Neuronal stem cell (in vitro differentiated cells): ENCODE results near the gene CLDN17.

ENCODE experiments used
- DNase-seq: peaks from one replicate; pipeline ENCODE4 v3.0.0-alpha.2; 2013; ENCODE audit warnings: low spot score
- H2AFZ ChIP-seq: one replicate; pipeline ENCODE4 v1.6.1; 2013; ENCODE audit warnings: mild to moderate bottlenecking, low read length, inconsistent platforms
- H2AK5ac ChIP-seq: 2 replicates; pipeline ENCODE4 v1.6.1; 2013; ENCODE audit warnings: low read depth, mild to moderate bottlenecking, inconsistent platforms, low read length, moderate library complexity, mixed read lengths
- H2BK120ac ChIP-seq: 2 replicates; pipeline ENCODE4 v1.6.1; 2013; ENCODE audit warnings: low read depth, mild to moderate bottlenecking, inconsistent platforms, low read length, moderate library complexity, mixed read lengths
- H2BK12ac ChIP-seq: one replicate; pipeline ENCODE4 v1.6.1; 2013; ENCODE audit warnings: low read length, inconsistent platforms
- H2BK15ac ChIP-seq: 2 replicates; pipeline ENCODE4 v1.6.1; 2013; ENCODE audit warnings: mild to moderate bottlenecking, low read length, inconsistent platforms, mixed read lengths
- H2BK5ac ChIP-seq: one replicate; pipeline ENCODE4 v1.6.1; 2013; ENCODE audit warnings: inconsistent platforms, mild to moderate bottlenecking, low read length, moderate library complexity
- H3K14ac ChIP-seq: one replicate; pipeline ENCODE4 v1.6.1; 2013; ENCODE audit warnings: low read length, inconsistent platforms
- H3K18ac ChIP-seq: 2 replicates; pipeline ENCODE4 v1.6.1; 2013; ENCODE audit warnings: low read length, inconsistent platforms
- H3K23ac ChIP-seq: 2 replicates; pipeline ENCODE4 v1.6.1; 2013; ENCODE audit warnings: low read depth, mild to moderate bottlenecking, mixed read lengths, low read length, inconsistent platforms; ENCODE audit not compliant: poor library complexity
- H3K27ac ChIP-seq: replicated peaks from 3 replicates; pipeline ENCODE4 v1.5.1; 2013; ENCODE audit warnings: low read length, inconsistent platforms
- H3K27me3 ChIP-seq, 3 experiments: 2 replicates each; pipeline ENCODE4 v1.6.1; 2013; ENCODE audit warnings: low read length in 3 of 3, mild to moderate bottlenecking in 2 of 3, inconsistent platforms in 1 of 3, low read depth in 1 of 3, mixed read lengths in 1 of 3, moderate library complexity in 1 of 3; ENCODE audit not compliant: control insufficient read depth in 3 of 3, insufficient read depth in 3 of 3
- H3K36me3 ChIP-seq, 2 donors: replicated peaks in 1 of 2; 2 replicates each; pipeline ENCODE4 v1.6.1; 2013; ENCODE audit warnings: low read length in 2 of 2; ENCODE audit not compliant: control insufficient read depth in 2 of 2, insufficient read depth in 2 of 2
- H3K4ac ChIP-seq: 2 replicates; pipeline ENCODE4 v1.6.1; 2013; ENCODE audit warnings: inconsistent platforms, mild to moderate bottlenecking, low read length, moderate library complexity
- H3K4me1 ChIP-seq, 2 donors: 1 replicate in 1 of 2; 2 replicates in 1 of 2; pipeline ENCODE4 v1.6.1; 2013; ENCODE audit warnings: low read length in 2 of 2, low read depth in 1 of 2; ENCODE audit not compliant: control insufficient read depth in 2 of 2, insufficient read depth in 1 of 2
- H3K4me2 ChIP-seq: one replicate; pipeline ENCODE4 v1.6.1; 2013; ENCODE audit warnings: mild to moderate bottlenecking, low read length, inconsistent platforms; ENCODE audit not compliant: insufficient read depth, poor library complexity, severe bottlenecking
- H3K4me3 ChIP-seq, 2 donors: 2 replicates each; pipeline ENCODE4 v1.5.1; 2013; ENCODE audit warnings: low read length in 2 of 2, mild to moderate bottlenecking in 2 of 2, inconsistent platforms in 1 of 2, moderate library complexity in 1 of 2
- H3K79me1 ChIP-seq: one replicate; pipeline ENCODE4 v1.6.1; 2013; ENCODE audit warnings: low read depth, mild to moderate bottlenecking, inconsistent platforms, low read length, moderate library complexity
- H3K9ac ChIP-seq: one replicate; pipeline ENCODE4 v1.6.1; 2013; ENCODE audit warnings: mild to moderate bottlenecking, low read depth, low read length, inconsistent platforms; ENCODE audit not compliant: poor library complexity
- H3K9me3 ChIP-seq, 2 donors: replicated peaks in 1 of 2; 2 replicates each; pipeline versions ENCODE3 to v1.6.1; 2013; ENCODE audit warnings: low read length in 2 of 2, mild to moderate bottlenecking in 2 of 2, inconsistent platforms in 1 of 2, low read depth in 1 of 2, mixed read lengths in 1 of 2, moderate library complexity in 1 of 2; ENCODE audit not compliant: control insufficient read depth in 2 of 2, insufficient read depth in 1 of 2
- H4K8ac ChIP-seq: one replicate; pipeline ENCODE4 v1.6.1; 2013; ENCODE audit warnings: low read depth, mild to moderate bottlenecking, inconsistent platforms, low read length, moderate library complexity
- H4K91ac ChIP-seq: one replicate; pipeline ENCODE4 v1.6.1; 2013; ENCODE audit warnings: low read length, low read depth, mild to moderate bottlenecking, inconsistent platforms; ENCODE audit not compliant: poor library complexity
- WGBS, 2 donors: extraction: QIAGEN DNeasy Blood & Tissue Kit; methylation state at CpG; one replicate each; pipeline ENCODE4 v1.1.7; 2013; ENCODE audit warnings: missing lambda C conversion rate in 2 of 2, mixed read lengths in 1 of 2; ENCODE audit not compliant: insufficient read length in 2 of 2, insufficient replicate concordance in 1 of 2; ENCODE audit errors: extremely low coverage in 2 of 2; 5-methylcytosine and 5-hydroxymethylcytosine counted together

The CLDN17 gene

DNA sequence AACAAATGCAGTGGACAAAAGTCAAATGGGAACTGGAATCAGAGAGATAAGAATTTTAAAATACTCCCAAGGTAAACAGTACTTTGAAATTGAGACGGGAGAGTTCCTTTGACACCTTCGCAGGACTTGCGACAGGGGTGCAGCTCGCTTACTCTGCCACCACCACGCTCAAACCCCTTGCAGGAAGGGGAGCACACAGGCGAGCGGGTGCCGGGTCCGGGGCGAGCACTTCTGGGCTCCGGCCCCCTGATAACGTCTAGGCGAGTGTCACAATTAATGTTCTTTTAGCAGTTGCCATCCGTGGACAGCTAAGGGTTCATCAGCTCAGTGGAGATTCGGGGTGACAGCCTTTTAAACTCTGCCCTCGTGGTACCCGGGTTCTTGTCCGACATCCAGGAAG, 37.4 kb downstream of the CLDN17 start:
- Histone ChIP-seq H3K9ac (no peak overlapping the region), H2BK15ac (no peak overlapping the region), H4K8ac (no peak overlapping the region), H2AFZ (no peak overlapping the region), H2BK120ac (no peak overlapping the region), H3K27me3 (no peaks in the 10 kb centered on the region), H2BK5ac (no peak overlapping the region), H2BK12ac (no peak overlapping the region), H3K27ac (no peak overlapping the region), H2AK5ac (no peak overlapping the region), H4K91ac (no peak overlapping the region), H3K23ac (no peak overlapping the region), H3K79me1 (no peaks in the 10 kb centered on the region), H3K4me1 (no peaks in the 10 kb centered on the region), H3K4me2 (no peak overlapping the region), H3K4ac (no peak overlapping the region), H3K36me3 (no peaks in the 10 kb centered on the region), H3K14ac (no peak overlapping the region), H3K9me3 (peaks cover 0 to 2% of the 10 kb centered on the region in 2 donors), H3K4me3 (no peak overlapping the region), H3K18ac (no peak overlapping the region)
- no peak for DNase-seq
- no CpG with 5 or more reads among the region's 18 CpGs for WGBS, 2 donors

DNA sequence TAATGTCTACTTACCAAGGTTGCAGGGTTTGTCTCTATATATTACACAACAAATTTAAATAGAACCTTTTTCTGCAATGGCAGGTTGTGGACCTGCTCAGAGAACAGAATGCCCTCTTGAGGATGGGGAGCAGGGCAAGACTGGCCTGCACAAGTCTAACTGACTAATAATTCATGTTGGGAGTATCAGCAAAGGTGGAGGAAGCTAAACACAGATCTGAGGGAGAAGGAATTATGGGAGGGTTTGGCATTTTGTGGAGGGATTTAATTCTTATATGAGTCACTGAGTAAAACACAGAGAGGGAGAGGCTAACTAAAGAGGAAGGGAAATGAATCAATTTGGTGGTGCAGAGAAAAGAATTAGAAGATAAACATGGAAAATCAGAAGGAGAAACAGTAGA, 40.0 kb downstream of the CLDN17 start:
- Histone ChIP-seq H2BK12ac (no peak overlapping the region), H3K4me3 (no peak overlapping the region), H2BK120ac (no peak overlapping the region), H3K14ac (no peak overlapping the region), H2AFZ (no peak overlapping the region), H3K27me3 (no peaks in the 10 kb centered on the region), H2BK5ac (no peak overlapping the region), H2BK15ac (no peak overlapping the region), H3K4me1 (no peaks in the 10 kb centered on the region), H3K9ac (no peak overlapping the region), H3K18ac (no peak overlapping the region), H4K91ac (no peak overlapping the region), H3K27ac (no peak overlapping the region), H3K9me3 (peaks cover 0 to 2% of the 10 kb centered on the region in 2 donors), H3K36me3 (no peaks in the 10 kb centered on the region), H4K8ac (no peak overlapping the region), H2AK5ac (no peak overlapping the region), H3K4ac (no peak overlapping the region), H3K23ac (no peak overlapping the region), H3K4me2 (no peak overlapping the region), H3K79me1 (no peaks in the 10 kb centered on the region)
- no peak for DNase-seq

DNA sequence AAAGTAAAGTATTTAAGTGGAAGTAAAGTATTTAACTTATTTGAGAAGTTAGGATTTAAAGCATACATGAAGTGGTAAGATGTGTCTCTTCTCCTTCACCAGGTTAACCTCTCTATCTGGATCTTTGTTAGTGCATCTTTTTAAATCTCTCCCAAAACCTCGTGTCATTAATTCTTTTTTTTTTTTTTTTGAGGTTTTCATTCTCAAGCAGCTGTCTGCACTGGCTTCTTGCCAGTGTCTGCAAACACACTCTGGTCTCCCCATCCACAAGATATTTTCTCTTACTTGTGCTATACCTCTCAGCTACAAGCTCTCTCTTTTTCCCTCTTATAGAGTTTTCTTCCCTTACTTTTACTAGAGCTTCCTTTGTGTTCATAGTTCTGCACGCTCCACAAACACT, 49.0 kb downstream of the CLDN17 start:
- Histone ChIP-seq H3K4me3 (no peak overlapping the region), H3K9ac (no peak overlapping the region), H2AFZ (no peak overlapping the region), H3K27ac (no peak overlapping the region), H2BK5ac (no peak overlapping the region), H3K14ac (no peak overlapping the region), H3K4me1 (no peaks in the 10 kb centered on the region), H3K27me3 (no peaks in the 10 kb centered on the region), H3K9me3 (no peaks in the 10 kb centered on the region), H2BK15ac (no peak overlapping the region), H3K4ac (no peak overlapping the region), H3K4me2 (no peak overlapping the region), H3K18ac (no peak overlapping the region), H2BK120ac (no peak overlapping the region), H4K8ac (no peak overlapping the region), H3K23ac (no peak overlapping the region), H2AK5ac (no peak overlapping the region), H3K36me3 (no peaks in the 10 kb centered on the region), H3K79me1 (no peaks in the 10 kb centered on the region), H2BK12ac (no peak overlapping the region), H4K91ac (no peak overlapping the region)
- no CpG with 5 or more reads among the region's 2 CpGs for WGBS, 2 donors
- DNase-seq: no peak

DNA sequence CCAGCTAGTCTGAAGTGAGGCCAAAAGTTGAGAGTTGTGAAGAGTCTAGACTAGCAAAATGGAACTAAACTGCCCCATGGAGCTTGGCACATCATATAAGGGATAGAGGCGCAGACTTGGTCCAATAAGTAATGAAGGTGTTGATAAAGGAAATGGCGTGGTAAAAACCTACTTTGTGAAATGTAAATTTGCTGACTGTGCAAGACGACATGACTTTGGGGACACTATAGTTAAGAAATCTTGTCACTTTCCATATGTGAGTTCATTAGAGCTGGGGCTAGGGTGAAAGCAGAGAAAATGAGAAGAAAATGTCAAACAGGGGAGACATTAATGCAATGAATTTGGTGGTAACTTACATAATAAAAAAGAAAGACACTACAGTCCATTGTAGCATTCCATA, 50.1 kb downstream of the CLDN17 start:
- no peak for DNase-seq
- no peaks in the 10 kb centered on the region for H3K9me3 ChIP-seq
- no peak overlapping the region for H4K8ac ChIP-seq
- H3K14ac ChIP-seq: no peak overlapping the region
- no peak overlapping the region for H3K27ac ChIP-seq
- no peak overlapping the region for H2AFZ ChIP-seq
- no peak overlapping the region for H3K18ac ChIP-seq
- H2BK15ac ChIP-seq: no peak overlapping the region
- no peaks in the 10 kb centered on the region for H3K36me3 ChIP-seq
- no CpG with 5 or more reads among the region's 3 CpGs for WGBS, 2 donors
- H3K27me3 ChIP-seq: no peaks in the 10 kb centered on the region
- no peak overlapping the region for H4K91ac ChIP-seq
- H3K23ac ChIP-seq: no peak overlapping the region
- no peak overlapping the region for H3K4me2 ChIP-seq
- no peaks in the 10 kb centered on the region for H3K79me1 ChIP-seq
- H2AK5ac ChIP-seq: no peak overlapping the region
- H3K9ac ChIP-seq: no peak overlapping the region
- no peak overlapping the region for H3K4me3 ChIP-seq
- no peak overlapping the region for H2BK5ac ChIP-seq
- H2BK12ac ChIP-seq: no peak overlapping the region
- no peaks in the 10 kb centered on the region for H3K4me1 ChIP-seq
- no peak overlapping the region for H3K4ac ChIP-seq
- H2BK120ac ChIP-seq: no peak overlapping the region
